Neural crest cell (in vitro differentiated cells): Measurements from ENCODE around the gene OSBP2. TPM values are rescaled to one million over a fixed set of nuclear protein-coding genes. Genes with fewer than 3 reads are reported as not detected.
"Not testable (repeated sequence)": the region's sequence is repeated elsewhere in the genome, so short reads cannot be mapped to it uniquely, and the experiment has no call there.

Experiments used
- DNase-seq: peaks from one replicate; pipeline ENCODE4 v3.0.0; 2021; ENCODE audit warnings: low read depth, mixed read lengths, low spot score
- H3K27ac Mint-ChIP-seq: one replicate; pipeline ENCODE4 v1.8.0; 2021; ENCODE audit warnings: mild to moderate bottlenecking, mixed read lengths; ENCODE audit not compliant: unreplicated experiment
- H3K27me3 Mint-ChIP-seq: 2 replicates; pipeline ENCODE4 v1.8.0; 2021; ENCODE audit warnings: low read depth, mild to moderate bottlenecking, mixed read lengths
- H3K36me3 Mint-ChIP-seq: 2 replicates; pipeline ENCODE4 v1.8.0; 2021; ENCODE audit warnings: low read depth, mild to moderate bottlenecking, mixed read lengths
- H3K4me1 Mint-ChIP-seq: 2 replicates; pipeline ENCODE4 v1.8.0; 2021; ENCODE audit warnings: mixed read lengths
- H3K4me3 Mint-ChIP-seq: one replicate; pipeline ENCODE4 v1.8.0; 2021; ENCODE audit warnings: mild to moderate bottlenecking, mixed read lengths
- H3K9me3 Mint-ChIP-seq: 2 replicates; pipeline ENCODE4 v1.8.0; 2021; ENCODE audit warnings: mixed read lengths
- total RNA-seq: library from RNA; stranded (reverse); gene quantifications from 2 replicates; pipeline ENCODE4 v1.2.1, GENCODE V29; 2021
- TF ChIP-seq, protein P1 (sequence below): fragments of 200-600 bp; sonication (generic); conservative IDR thresholded peaks from 2 replicates; pipeline ENCODE4 v1.5.0; 2021; ENCODE audit warnings: antibody characterized with exemption, mild to moderate bottlenecking

OSBP2 gene
- total RNA-seq, 1 donor from 2014 or later, result 2.8 TPM

- no peaks in the 10 kb centered on the region for H3K9me3 Mint-ChIP-seq
- H3K27ac Mint-ChIP-seq, result no peak overlapping the region
- DNase-seq, result no peak
- H3K36me3 Mint-ChIP-seq, result no peaks in the 10 kb centered on the region
- H3K4me3 Mint-ChIP-seq, result no peak overlapping the region
- TF ChIP-seq, protein P1, sequence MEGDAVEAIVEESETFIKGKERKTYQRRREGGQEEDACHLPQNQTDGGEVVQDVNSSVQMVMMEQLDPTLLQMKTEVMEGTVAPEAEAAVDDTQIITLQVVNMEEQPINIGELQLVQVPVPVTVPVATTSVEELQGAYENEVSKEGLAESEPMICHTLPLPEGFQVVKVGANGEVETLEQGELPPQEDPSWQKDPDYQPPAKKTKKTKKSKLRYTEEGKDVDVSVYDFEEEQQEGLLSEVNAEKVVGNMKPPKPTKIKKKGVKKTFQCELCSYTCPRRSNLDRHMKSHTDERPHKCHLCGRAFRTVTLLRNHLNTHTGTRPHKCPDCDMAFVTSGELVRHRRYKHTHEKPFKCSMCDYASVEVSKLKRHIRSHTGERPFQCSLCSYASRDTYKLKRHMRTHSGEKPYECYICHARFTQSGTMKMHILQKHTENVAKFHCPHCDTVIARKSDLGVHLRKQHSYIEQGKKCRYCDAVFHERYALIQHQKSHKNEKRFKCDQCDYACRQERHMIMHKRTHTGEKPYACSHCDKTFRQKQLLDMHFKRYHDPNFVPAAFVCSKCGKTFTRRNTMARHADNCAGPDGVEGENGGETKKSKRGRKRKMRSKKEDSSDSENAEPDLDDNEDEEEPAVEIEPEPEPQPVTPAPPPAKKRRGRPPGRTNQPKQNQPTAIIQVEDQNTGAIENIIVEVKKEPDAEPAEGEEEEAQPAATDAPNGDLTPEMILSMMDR, result no peak
- H3K27me3 Mint-ChIP-seq, result no peaks in the 10 kb centered on the region
- H3K4me1 Mint-ChIP-seq, result no peaks in the 10 kb centered on the region
These were observed 38.5 kb downstream of the OSBP2 start for GRCh38 chr22:30733181-30733631.

GRCh38 chr22:30740007-30740406 is 45.3 kb downstream of the OSBP2 start:
- H3K4me1 Mint-ChIP-seq, H3K27ac Mint-ChIP-seq, H3K4me3 Mint-ChIP-seq, H3K36me3 Mint-ChIP-seq, H3K9me3 Mint-ChIP-seq, DNase-seq, H3K27me3 Mint-ChIP-seq: not testable (repeated sequence)

- H3K4me1 Mint-ChIP-seq, H3K36me3 Mint-ChIP-seq, H3K4me3 Mint-ChIP-seq, DNase-seq, H3K27me3 Mint-ChIP-seq, H3K9me3 Mint-ChIP-seq: not testable (repeated sequence)
- H3K27ac Mint-ChIP-seq, result peak overlapping the region; percentile 81
These were observed 45.8 kb downstream of the OSBP2 start for GRCh38 chr22:30740511-30740910.

GRCh38 chr22:30742291-30743256 is 47.9 kb downstream of the OSBP2 start:
- H3K36me3 Mint-ChIP-seq, result no peaks in the 10 kb centered on the region
- no peaks in the 10 kb centered on the region for H3K27me3 Mint-ChIP-seq
- H3K27ac Mint-ChIP-seq, result no peak overlapping the region
- no peaks in the 10 kb centered on the region for H3K4me1 Mint-ChIP-seq
- TF ChIP-seq, protein P1, result no peak
- DNase-seq, result no peak
- no peak overlapping the region for H3K4me3 Mint-ChIP-seq
- H3K9me3 Mint-ChIP-seq, result no peaks in the 10 kb centered on the region

GRCh38 chr22:30743257-30744020 is 48.8 kb downstream of the OSBP2 start:
- no peaks in the 10 kb centered on the region for H3K27me3 Mint-ChIP-seq
- H3K36me3 Mint-ChIP-seq, result no peaks in the 10 kb centered on the region
- no peak for DNase-seq
- H3K27ac Mint-ChIP-seq, result no peak overlapping the region
- H3K4me3 Mint-ChIP-seq, result no peak overlapping the region
- TF ChIP-seq, protein P1, result no peak
- H3K4me1 Mint-ChIP-seq, result no peaks in the 10 kb centered on the region
- H3K9me3 Mint-ChIP-seq, result no peaks in the 10 kb centered on the region

- Mint-ChIP-seq H3K4me1 (no peaks in the 10 kb centered on the region), H3K9me3 (no peaks in the 10 kb centered on the region), H3K36me3 (no peaks in the 10 kb centered on the region), H3K27me3 (no peaks in the 10 kb centered on the region), H3K4me3 (no peak overlapping the region), H3K27ac (no peak overlapping the region)
- DNase-seq, result no peak
- TF ChIP-seq, protein P1, result no peak
These were observed 49.5 kb downstream of the OSBP2 start for GRCh38 chr22:30744224-30744623.
